Astrocyte of the spinal cord (primary cell): ENCODE data around the gene SLC25A36.
A peak's percentile ranks its signal among the peaks of the same experiment; 100 is the strongest.

ENCODE experiments used
- DNase-seq: peaks from one replicate; pipeline ENCODE4 v3.0.0; 2011; ENCODE audit warnings: low read depth, low spot score
- H3K4me3 ChIP-seq: 2 replicates; pipeline ENCODE4 v1.5.1; 2011; ENCODE audit warnings: low read depth, mild to moderate bottlenecking, low read length, moderate library complexity
- in situ Hi-C: cut with HindIII; loops from 2 replicates; pipeline ENCODE4 v1.10.0; 2017; ENCODE audit warnings: low sequenced_read_pairs
- TF ChIP-seq, protein P1 (sequence below): IDR thresholded peaks from 2 replicates; pipeline ENCODE4 v1.5.1; 2012; ENCODE audit warnings: low read depth, mild to moderate bottlenecking, low read length, inconsistent platforms

The SLC25A36 gene

DNA sequence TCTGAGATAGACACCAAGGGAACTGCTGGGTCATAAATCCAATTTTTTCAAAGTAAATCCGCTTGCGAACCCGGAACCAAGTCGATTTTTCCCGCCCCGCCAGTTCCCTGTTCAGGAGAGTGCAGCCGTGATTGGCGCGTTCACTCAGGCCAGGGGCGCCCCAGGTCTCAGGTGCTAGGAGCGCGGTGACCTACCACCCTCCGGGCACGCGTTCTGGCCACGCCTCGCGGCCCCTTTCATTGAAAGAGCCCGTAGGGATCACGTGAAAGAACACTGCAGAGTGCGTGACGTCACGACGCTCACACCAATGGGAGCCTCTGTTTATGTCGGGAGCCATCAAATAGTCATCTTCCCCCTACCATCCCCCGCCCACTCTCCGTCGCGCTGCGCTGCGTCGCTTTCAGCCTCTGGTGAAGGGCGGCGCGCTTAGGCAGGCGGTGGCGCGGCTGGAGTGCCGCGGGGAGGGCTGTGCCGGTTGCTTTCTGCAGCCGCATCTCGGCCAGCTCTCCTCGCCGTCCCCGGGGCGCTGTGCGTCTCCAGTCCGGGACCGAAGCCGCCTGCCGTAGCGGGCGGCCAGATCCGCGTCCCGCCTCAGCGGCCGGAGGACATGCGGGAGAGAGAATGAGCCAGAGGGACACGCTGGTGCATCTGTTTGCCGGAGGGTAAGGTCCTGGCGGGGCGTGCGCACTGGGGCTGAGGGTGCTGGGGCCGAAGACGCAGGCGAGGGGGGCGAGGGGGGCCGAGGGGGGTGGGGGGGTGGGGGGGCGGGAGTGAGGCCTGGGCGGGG lies at the start of gene SLC25A36:
Gene SLC25A36 (plus strand): TSS at position 403 of the 787 bp plus-strand sequence. CDS start 219 bp downstream, at position 622.
- in situ Hi-C loops, result no loop called here
- TF ChIP-seq, protein P1, sequence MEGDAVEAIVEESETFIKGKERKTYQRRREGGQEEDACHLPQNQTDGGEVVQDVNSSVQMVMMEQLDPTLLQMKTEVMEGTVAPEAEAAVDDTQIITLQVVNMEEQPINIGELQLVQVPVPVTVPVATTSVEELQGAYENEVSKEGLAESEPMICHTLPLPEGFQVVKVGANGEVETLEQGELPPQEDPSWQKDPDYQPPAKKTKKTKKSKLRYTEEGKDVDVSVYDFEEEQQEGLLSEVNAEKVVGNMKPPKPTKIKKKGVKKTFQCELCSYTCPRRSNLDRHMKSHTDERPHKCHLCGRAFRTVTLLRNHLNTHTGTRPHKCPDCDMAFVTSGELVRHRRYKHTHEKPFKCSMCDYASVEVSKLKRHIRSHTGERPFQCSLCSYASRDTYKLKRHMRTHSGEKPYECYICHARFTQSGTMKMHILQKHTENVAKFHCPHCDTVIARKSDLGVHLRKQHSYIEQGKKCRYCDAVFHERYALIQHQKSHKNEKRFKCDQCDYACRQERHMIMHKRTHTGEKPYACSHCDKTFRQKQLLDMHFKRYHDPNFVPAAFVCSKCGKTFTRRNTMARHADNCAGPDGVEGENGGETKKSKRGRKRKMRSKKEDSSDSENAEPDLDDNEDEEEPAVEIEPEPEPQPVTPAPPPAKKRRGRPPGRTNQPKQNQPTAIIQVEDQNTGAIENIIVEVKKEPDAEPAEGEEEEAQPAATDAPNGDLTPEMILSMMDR, result no peak
- peak within 1 kb of the TSS; percentile 92 for H3K4me3 ChIP-seq
- peak; percentile 98 for DNase-seq

- TF ChIP-seq, protein P1, result no peak
- in situ Hi-C loops, result no loop called here
- DNase-seq, result no peak
- H3K4me3 ChIP-seq, result no peak overlapping the region
Observed at GRCh38 chr3:140896997-140897396, 44.6 kb upstream of the SLC25A36 start.

GRCh38 chr3:140898340-140899180 lies 43.1 kb upstream of the SLC25A36 start:
- peak; percentile 90 for DNase-seq
- in situ Hi-C loops, result no loop called here
- TF ChIP-seq, protein P1, result peak; percentile 62
- H3K4me3 ChIP-seq, result no peak overlapping the region

GRCh38 chr3:140899363-140899762 lies 42.3 kb upstream of the SLC25A36 start:
- H3K4me3 ChIP-seq, result no peak overlapping the region
- TF ChIP-seq, protein P1, result no peak
- DNase-seq, result no peak
- in situ Hi-C loops, result no loop called here

GRCh38 chr3:140902791-140903190 lies 38.8 kb upstream of the SLC25A36 start:
- H3K4me3 ChIP-seq, result no peak overlapping the region
- no peak for DNase-seq
- TF ChIP-seq, protein P1, result no peak
- in situ Hi-C loops, result no loop called here

DNA sequence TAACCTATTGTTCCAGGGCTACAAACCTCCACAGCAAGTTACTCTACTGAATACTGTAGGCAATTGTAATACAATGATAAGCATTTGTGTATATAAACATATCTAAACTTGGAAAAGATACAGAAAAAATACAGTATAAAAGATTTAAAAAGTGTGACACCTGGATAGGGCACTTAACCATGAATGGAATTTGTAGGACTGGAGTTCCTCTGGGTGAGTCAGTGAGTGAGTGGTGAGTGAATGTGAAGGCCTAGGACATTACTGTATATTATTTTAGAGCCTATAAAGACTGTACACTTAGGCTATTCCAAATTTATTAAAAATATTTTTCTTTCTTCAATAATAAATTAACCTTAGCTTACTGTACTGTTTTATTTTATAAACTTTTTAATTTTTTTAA lies 38.4 kb upstream of the SLC25A36 start:
- TF ChIP-seq, protein P1, result no peak
- in situ Hi-C loops, result no loop called here
- H3K4me3 ChIP-seq, result no peak overlapping the region
- no peak for DNase-seq
